Mesothelial cell of epicardium (in vitro differentiated cells): Measurements from ENCODE around the gene VOPP1. TPM values are rescaled to one million over a fixed set of nuclear protein-coding genes. Genes with fewer than 3 reads are reported as not detected.

Experiments
- DNase-seq, 2 experiments: peaks; one replicate each; pipeline ENCODE4 v3.0.0; 2021; ENCODE audit warnings: low spot score in 2 of 2; ENCODE audit not compliant: unreplicated experiment in 2 of 2
- H3K27ac Mint-ChIP-seq: 2 replicates; pipeline ENCODE4 v1.8.0; 2021; ENCODE audit warnings: mixed read lengths
- H3K27me3 Mint-ChIP-seq: 2 replicates; pipeline ENCODE4 v1.8.0; 2021; ENCODE audit warnings: low read depth, mixed read lengths
- H3K36me3 Mint-ChIP-seq: 2 replicates; pipeline ENCODE4 v1.8.0; 2021; ENCODE audit warnings: mixed read lengths
- H3K4me1 Mint-ChIP-seq: 2 replicates; pipeline ENCODE4 v1.8.0; 2021; ENCODE audit warnings: mixed read lengths
- H3K4me3 Mint-ChIP-seq: 2 replicates; pipeline ENCODE4 v1.8.0; 2021; ENCODE audit warnings: mild to moderate bottlenecking, moderate library complexity, mixed read lengths
- H3K9me3 Mint-ChIP-seq: 2 replicates; pipeline ENCODE4 v1.8.0; 2021; ENCODE audit warnings: mixed read lengths
- total RNA-seq: library from RNA; stranded (reverse); gene quantifications from 3 replicates; pipeline ENCODE4 v1.2.1, GENCODE V29; 2021
- TF ChIP-seq, protein P1 (sequence below): fragments of 200-600 bp; sonication (generic); IDR thresholded peaks from one replicate; pipeline ENCODE4 v1.5.0; 2021; ENCODE audit warnings: antibody characterized with exemption; ENCODE audit not compliant: unreplicated experiment

The VOPP1 gene
- total RNA-seq, 1 donor from 2014 or later = 42.8 TPM

- H3K4me3 Mint-ChIP-seq = no peak overlapping the region
- no peak overlapping the region for H3K27ac Mint-ChIP-seq
- H3K4me1 Mint-ChIP-seq = no peaks in the 10 kb centered on the region
- DNase-seq = no peak
- no peaks in the 10 kb centered on the region for H3K27me3 Mint-ChIP-seq
- H3K9me3 Mint-ChIP-seq = peaks cover 24% of the 10 kb centered on the region
- H3K36me3 Mint-ChIP-seq = peaks cover 29% of the 10 kb centered on the region
- TF ChIP-seq, protein P1, sequence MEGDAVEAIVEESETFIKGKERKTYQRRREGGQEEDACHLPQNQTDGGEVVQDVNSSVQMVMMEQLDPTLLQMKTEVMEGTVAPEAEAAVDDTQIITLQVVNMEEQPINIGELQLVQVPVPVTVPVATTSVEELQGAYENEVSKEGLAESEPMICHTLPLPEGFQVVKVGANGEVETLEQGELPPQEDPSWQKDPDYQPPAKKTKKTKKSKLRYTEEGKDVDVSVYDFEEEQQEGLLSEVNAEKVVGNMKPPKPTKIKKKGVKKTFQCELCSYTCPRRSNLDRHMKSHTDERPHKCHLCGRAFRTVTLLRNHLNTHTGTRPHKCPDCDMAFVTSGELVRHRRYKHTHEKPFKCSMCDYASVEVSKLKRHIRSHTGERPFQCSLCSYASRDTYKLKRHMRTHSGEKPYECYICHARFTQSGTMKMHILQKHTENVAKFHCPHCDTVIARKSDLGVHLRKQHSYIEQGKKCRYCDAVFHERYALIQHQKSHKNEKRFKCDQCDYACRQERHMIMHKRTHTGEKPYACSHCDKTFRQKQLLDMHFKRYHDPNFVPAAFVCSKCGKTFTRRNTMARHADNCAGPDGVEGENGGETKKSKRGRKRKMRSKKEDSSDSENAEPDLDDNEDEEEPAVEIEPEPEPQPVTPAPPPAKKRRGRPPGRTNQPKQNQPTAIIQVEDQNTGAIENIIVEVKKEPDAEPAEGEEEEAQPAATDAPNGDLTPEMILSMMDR = no peak
Measured at GRCh38 chr7:55469271-55469681, 103.0 kb downstream of the VOPP1 start.

GRCh38 chr7:55468495-55468894 is 103.8 kb downstream of the VOPP1 start:
- Mint-ChIP-seq H3K36me3 (peaks cover 37% of the 10 kb centered on the region), H3K27ac (no peak overlapping the region), H3K4me3 (no peak overlapping the region), H3K4me1 (no peaks in the 10 kb centered on the region), H3K9me3 (peaks cover 28% of the 10 kb centered on the region), H3K27me3 (no peaks in the 10 kb centered on the region)
- TF ChIP-seq, protein P1 = no peak
- DNase-seq = no peak

GRCh38 chr7:55467047-55467593 is 105.2 kb downstream of the VOPP1 start:
- Mint-ChIP-seq H3K27me3 (no peaks in the 10 kb centered on the region), H3K36me3 (peaks cover 43% of the 10 kb centered on the region), H3K4me3 (no peak overlapping the region), H3K27ac (no peak overlapping the region), H3K4me1 (no peaks in the 10 kb centered on the region), H3K9me3 (peaks cover 38% of the 10 kb centered on the region)
- TF ChIP-seq, protein P1 = no peak
- no peak for DNase-seq

DNA sequence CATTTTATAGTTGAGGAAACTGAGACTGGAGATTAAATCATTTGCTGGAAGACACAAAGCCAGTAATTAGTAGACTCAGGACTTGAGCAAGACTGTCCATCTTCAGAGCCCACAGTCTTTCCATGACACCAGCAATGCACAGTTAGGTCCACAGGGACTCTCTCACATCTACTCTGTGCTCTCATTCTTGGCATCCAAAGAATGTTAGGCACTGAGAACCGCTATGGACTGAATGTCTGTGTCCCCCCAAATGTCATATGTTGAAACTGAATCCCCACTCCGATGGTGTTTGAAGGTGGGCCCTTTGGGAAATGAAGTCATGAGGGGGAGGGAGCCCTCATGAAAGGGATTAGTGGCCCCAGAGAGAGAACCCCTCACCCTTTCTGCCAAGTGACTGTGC is 106.6 kb downstream of the VOPP1 start:
- peaks cover 48% of the 10 kb centered on the region for H3K36me3 Mint-ChIP-seq
- no peak overlapping the region for H3K27ac Mint-ChIP-seq
- no peak for DNase-seq
- H3K27me3 Mint-ChIP-seq = no peaks in the 10 kb centered on the region
- no peaks in the 10 kb centered on the region for H3K4me1 Mint-ChIP-seq
- H3K4me3 Mint-ChIP-seq = no peak overlapping the region
- TF ChIP-seq, protein P1 = no peak
- peaks cover 49% of the 10 kb centered on the region for H3K9me3 Mint-ChIP-seq

DNA sequence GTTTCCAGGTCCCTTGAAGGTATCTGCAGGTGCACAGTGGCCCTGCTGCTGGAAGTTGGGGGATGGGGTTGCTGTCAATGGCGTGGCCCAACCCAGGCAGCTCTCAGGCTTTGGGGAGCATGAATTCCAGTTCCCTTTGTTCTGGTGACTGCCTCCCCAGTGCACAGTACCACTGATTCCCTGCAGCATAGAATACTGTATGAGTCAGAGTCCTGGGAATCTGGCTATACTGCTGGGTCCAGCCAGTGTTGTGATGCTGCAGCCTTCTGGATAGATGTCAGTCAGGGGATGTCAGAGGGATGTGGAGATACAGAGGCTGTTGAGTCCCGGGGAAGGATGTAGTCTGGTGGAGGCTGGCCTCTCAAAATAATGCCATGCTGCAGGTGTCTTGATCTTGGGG is 107.9 kb downstream of the VOPP1 start:
- Mint-ChIP-seq H3K36me3 (peaks cover 56% of the 10 kb centered on the region), H3K27me3 (no peaks in the 10 kb centered on the region), H3K4me3 (no peak overlapping the region), H3K9me3 (peaks cover 62% of the 10 kb centered on the region), H3K4me1 (no peaks in the 10 kb centered on the region), H3K27ac (no peak overlapping the region)
- no peak for DNase-seq
- TF ChIP-seq, protein P1 = no peak
